ENCODE data around the gene C1QTNF8. TPM values are rescaled to one million over a fixed set of nuclear protein-coding genes. Genes with fewer than 3 reads are reported as not detected.

The C1QTNF8 gene
- total RNA-seq, 1 experiment from 2014 or later, result not detected

DNA sequence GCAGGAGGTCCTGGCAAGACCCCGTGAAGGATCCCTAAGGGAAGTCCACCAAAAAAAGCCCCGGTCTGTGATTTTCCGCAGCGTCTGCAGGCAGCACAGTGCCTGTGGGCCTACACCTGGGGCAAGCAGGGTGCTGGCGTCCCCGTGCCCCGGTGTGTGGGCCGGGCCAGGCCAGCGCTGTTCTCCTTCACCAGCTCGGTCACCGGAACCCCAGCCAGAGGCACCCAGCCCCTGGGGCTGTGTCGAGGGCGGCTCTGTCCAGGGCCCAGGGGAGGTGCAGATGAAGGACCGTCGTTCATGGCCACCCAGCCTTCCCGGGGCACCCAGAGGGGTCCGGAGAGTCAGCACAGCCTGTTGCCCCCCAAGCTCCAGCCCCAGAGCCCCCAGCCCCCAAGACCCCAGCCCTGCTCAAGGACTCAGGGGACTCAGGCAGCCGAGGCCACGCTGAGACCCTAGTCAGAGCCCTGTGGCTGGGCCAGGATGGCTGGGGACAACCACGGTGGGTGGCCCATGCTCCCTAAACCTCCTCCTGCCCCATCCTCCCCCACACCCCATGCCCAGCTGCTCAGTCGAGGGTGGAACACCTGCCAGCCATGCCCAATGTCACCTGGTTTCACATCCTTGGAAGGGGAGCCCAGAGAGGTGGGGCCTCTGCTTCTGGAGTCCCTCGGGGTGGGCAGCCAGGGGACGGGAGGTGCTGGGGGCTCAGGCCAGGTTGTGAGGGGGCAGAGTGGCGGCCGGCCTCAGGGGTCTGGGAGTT lies 5.7 kb upstream of the C1QTNF8 start:
- no peak overlapping the region for H2AK5ac ChIP-seq (ENCODE audit: insufficient read length, low read length)
- Mint-ChIP-seq H3K9me3 (no peaks in the 10 kb centered on the region; a peak in 1 of 5 replicates), H3K27me3 (ENCODE audit: low read depth) (peaks cover 10% of the 10 kb centered on the region), H3K4me1 (peaks cover 0 to 10% of the 10 kb centered on the region in 2 experiments; a peak in 2 of 4 replicates), H3K27ac (no peak overlapping the region), H3K36me3 (ENCODE audit: insufficient read depth in 1 of 3, low read depth in 3 of 3) (no peaks in the 10 kb centered on the region), H3K4me3 (no peak overlapping the region)
- H3K9ac ChIP-seq (ENCODE audit: extremely low read depth, insufficient read length, low read length), result no peak overlapping the region
- H3K27me3 ChIP-seq (ENCODE audit: insufficient read depth, low read length), result no peaks in the 10 kb centered on the region
- TF ChIP-seq, protein P1, sequence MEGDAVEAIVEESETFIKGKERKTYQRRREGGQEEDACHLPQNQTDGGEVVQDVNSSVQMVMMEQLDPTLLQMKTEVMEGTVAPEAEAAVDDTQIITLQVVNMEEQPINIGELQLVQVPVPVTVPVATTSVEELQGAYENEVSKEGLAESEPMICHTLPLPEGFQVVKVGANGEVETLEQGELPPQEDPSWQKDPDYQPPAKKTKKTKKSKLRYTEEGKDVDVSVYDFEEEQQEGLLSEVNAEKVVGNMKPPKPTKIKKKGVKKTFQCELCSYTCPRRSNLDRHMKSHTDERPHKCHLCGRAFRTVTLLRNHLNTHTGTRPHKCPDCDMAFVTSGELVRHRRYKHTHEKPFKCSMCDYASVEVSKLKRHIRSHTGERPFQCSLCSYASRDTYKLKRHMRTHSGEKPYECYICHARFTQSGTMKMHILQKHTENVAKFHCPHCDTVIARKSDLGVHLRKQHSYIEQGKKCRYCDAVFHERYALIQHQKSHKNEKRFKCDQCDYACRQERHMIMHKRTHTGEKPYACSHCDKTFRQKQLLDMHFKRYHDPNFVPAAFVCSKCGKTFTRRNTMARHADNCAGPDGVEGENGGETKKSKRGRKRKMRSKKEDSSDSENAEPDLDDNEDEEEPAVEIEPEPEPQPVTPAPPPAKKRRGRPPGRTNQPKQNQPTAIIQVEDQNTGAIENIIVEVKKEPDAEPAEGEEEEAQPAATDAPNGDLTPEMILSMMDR (conservative IDR thresholded peaks at IDR 0.05), result no peak
- no peaks in the 10 kb centered on the region for H3K9me3 ChIP-seq (ENCODE audit: control insufficient read depth, low read depth, low read length)
- no peaks in the 10 kb centered on the region for H3K79me1 ChIP-seq (ENCODE audit: insufficient read depth, low read depth, low read length, poor library complexity, severe bottlenecking)
- no peak overlapping the region for H4K91ac ChIP-seq (ENCODE audit: insufficient read length, low read depth, low read length)
- H3K4me1 ChIP-seq (ENCODE audit: insufficient read depth, low read length), result no peaks in the 10 kb centered on the region
- no CpG with 5 or more reads among the region's 25 CpGs for WGBS (ENCODE audit: extremely low coverage, insufficient read length, low lambda C conversion rate)
- H4K5ac ChIP-seq (ENCODE audit: insufficient read length, low read depth, low read length), result no peak overlapping the region
- H2BK15ac ChIP-seq (ENCODE audit: low read depth, low read length), result no peak overlapping the region
- no peak overlapping the region for H2BK120ac ChIP-seq (ENCODE audit: low read depth, low read length, poor library complexity, severe bottlenecking)
- H3K4me2 ChIP-seq (ENCODE audit: insufficient read depth, insufficient read length, low read length), result no peak overlapping the region
- no peak overlapping the region for H2AFZ ChIP-seq (ENCODE audit: low read length)
- no peak overlapping the region for H3T11ph ChIP-seq (ENCODE audit: low read length)
- no peak overlapping the region for H2BK12ac ChIP-seq (ENCODE audit: insufficient read length, low read depth, low read length)
- no peak overlapping the region for H4K8ac ChIP-seq (replicated peaks; ENCODE audit: insufficient read length, low read depth, low read length)
- no peak overlapping the region; the same call in 1 of the 2 replicates for H3K14ac ChIP-seq (ENCODE audit: insufficient read depth, low read length)
- H3K18ac ChIP-seq (ENCODE audit: insufficient read length, low read depth, low read length), result no peak overlapping the region
- H4K20me1 ChIP-seq (ENCODE audit: control insufficient read depth, insufficient read depth, insufficient read length), result no peaks in the 10 kb centered on the region
- H3K4ac ChIP-seq (ENCODE audit: low read depth, low read length), result no peak overlapping the region
- no peak overlapping the region for H2BK5ac ChIP-seq (ENCODE audit: insufficient read length, low read length)
- no peak overlapping the region for H3K56ac ChIP-seq (ENCODE audit: insufficient read length, low read depth, low read length)
- no peak for DNase-seq
- H3K23me2 ChIP-seq (ENCODE audit: insufficient read length, low read depth, low read length, poor library complexity, severe bottlenecking), result peaks cover 4% of the 10 kb centered on the region
- no peak overlapping the region for H2BK20ac ChIP-seq (ENCODE audit: low read depth, low read length, poor library complexity, severe bottlenecking)
- H3K79me2 ChIP-seq (ENCODE audit: insufficient read depth, low read length), result no peaks in the 10 kb centered on the region
- H3K27ac ChIP-seq (ENCODE audit: insufficient read length, low read depth, low read length), result no peak overlapping the region
- H3K23ac ChIP-seq (ENCODE audit: insufficient read length, low read depth, low read length), result no peak overlapping the region
